GM19328 (cell line): ENCODE measurements around the gene PRRC2B.

ENCODE experiments used
- ATAC-seq: cut with Tn5 transposase; IDR thresholded peaks from one replicate; pipeline ENCODE4 v1.9.1; 2021; ENCODE audit warnings: mild to moderate bottlenecking, moderate library complexity; ENCODE audit not compliant: unreplicated experiment

The PRRC2B gene

DNA sequence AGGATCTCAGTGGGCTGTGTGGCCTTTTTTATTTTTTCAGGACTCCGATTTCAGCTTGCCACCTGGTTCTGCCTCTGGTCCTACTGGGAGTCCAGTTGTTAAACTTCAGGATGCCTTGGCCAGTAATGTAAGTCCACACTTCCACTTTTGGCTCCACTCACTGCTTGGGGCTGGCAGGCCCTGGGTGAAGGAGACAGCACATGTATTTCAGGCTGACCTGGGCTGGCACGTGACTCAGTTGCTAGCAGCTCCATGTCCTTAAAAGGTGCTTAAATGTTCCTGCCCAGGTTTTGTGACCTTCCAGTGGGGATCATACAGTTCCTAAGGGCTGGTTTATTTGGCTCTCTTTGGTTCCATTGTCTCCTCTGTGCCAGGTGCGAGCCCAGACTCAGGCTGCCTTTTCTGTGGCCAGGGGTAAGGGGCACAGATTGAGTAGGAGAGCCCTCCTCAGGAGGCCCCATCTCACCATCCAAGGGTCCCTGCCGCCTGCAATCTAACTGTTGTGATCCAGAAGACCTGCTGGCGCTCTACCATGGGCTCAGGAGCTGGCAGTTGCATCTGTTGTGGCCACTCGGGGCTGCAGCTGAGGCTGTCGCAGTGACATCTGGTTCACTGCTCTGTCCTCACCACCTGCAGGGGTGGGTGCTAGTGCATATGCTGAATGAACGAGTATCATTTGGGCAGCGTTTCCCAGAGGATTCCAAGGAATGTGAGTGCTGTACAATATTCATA is 89.6 kb downstream of the PRRC2B start:
- ATAC-seq, result no peak

- ATAC-seq, result no peak
These were observed 90.2 kb downstream of the PRRC2B start for GRCh38 chr9:131484051-131484445.

- ATAC-seq, result no peak
These were observed 90.8 kb downstream of the PRRC2B start for GRCh38 chr9:131484560-131485185.

GRCh38 chr9:131485206-131485605 is 91.3 kb downstream of the PRRC2B start:
- ATAC-seq, result no peak

- no peak for ATAC-seq
These were observed 92.0 kb downstream of the PRRC2B start for GRCh38 chr9:131485728-131486422.

DNA sequence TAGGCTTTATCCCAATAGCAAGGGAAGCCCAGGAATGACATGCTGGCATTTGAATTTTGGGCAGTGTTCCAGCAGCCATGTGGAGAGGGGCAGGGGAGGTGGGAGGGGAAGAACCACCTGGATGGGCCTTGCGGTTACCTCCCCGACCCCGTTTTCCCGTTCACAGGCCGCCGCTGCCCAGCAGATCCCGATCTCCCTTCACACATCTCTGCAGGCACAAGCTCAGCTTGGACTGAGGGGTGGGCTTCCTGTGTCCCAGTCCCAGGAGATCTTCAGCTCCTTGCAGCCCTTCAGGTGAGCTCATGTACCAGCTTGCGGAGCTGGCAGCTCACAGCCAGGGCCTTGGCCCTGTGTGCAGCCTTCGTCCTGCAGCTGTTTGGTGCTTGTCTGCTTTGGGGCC is 93.1 kb downstream of the PRRC2B start:
- ATAC-seq, result no peak

DNA sequence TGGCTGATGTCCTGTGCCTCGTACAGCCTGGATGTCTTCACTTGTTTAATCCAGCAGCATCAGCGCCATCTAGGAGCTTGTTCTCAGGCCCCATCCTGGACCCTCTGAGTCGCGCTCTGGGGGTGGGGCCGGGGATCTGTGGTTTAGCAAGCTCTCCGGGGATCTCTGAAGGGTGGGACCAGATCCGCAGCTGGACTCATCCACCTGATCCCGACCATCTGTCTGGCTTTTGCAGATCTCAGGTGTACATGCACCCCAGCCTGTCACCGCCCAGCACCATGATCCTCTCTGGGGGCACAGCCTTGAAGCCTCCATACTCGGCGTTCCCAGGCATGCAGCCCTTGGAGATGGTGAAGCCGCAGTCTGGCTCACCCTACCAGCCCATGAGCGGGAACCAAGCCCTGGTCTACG is 93.7 kb downstream of the PRRC2B start:
- no peak for ATAC-seq

GRCh38 chr9:131490514-131490913 is 96.6 kb downstream of the PRRC2B start:
- ATAC-seq, result no peak

DNA sequence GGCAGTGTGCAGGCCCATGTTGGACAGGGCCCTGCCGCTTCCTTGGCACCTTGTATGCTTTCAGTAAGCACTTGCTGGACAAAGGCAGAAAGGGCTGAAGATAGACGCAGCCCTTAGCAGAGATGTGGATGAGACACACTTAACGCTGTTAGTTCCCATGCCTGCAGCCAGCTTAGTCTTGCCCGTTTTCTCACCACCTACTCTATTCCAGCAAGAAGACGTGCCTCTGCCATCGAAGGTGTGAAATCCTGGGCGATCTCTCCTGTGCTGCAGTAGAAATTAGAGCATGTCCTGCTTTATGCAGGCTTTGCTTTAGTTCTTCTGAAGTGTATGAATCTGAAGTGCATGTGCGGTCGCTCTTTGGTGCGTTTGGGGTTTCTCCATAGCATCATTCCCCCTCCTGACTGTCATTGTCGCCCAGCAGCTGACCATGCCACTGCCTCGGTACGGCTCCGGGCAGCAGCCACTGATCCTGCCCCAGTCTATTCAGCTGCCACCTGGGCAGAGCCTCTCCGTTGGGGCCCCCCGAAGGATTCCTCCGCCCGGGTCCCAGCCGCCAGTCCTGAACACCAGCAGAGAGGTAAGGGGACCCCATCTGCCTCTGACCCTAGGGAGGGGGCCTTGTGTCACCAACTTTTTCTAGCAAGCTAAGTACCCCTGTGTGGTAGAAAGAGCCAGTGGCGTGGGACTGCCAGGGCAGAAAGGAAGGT is 97.3 kb downstream of the PRRC2B start:
- ATAC-seq, result no peak

GRCh38 chr9:131492070-131492469 is 98.2 kb downstream of the PRRC2B start:
- no peak for ATAC-seq

DNA sequence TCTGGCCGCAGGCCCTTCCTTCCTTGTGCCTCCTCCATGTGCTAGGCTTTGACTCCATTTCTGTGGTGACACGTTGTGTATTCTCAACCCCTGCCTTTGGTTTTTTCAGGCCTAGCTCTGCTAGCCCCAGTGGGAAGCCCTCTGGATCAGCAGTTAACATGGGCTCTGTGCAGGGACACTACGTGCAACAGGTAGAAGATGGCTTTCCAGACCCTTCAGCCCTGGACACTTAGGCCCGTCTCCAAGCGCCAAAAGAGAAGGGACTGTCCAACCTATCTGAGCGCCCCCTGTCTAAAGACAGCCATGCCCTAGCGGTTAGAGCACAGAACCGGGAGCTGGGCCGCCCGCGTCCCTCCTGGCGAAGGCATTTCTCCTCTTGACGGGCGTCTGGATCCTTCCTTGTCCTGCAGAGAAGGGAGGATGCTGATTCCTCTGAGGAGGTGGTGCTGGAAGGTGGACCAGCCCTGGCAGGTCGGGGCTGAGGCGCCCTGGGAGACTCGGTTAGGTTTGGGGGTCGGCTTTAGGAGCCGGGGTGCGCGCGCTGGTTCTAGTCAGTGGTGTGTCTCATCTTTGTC is 100.5 kb downstream of the PRRC2B start:
- ATAC-seq, result no peak

- ATAC-seq, result no peak
These were observed 101.9 kb downstream of the PRRC2B start for GRCh38 chr9:131495785-131496184.

GRCh38 chr9:131496844-131497405 is 103.0 kb downstream of the PRRC2B start:
- ATAC-seq, result no peak

GRCh38 chr9:131499254-131499767 is 105.4 kb downstream of the PRRC2B start:
- ATAC-seq, result no peak

DNA sequence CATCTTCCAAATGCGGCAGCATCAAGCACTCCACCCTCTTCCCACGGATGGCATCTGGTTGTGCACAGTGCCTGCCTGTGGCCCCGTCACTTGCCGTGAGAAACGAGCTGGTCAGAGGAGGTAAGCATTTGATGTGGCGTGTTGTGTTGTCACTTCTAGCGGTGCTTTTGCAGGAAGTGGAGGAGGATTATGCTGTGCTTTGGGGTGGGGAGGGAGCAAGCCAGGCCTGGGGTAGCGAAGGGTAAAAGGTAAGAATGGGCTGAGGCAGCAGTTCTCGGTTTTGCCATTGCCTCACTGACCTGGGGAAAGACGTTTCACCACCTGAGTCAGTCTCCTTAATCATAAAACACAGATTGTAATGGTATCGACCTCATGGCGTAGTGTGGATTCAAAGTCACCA is 106.5 kb downstream of the PRRC2B start:
- no peak for ATAC-seq

DNA sequence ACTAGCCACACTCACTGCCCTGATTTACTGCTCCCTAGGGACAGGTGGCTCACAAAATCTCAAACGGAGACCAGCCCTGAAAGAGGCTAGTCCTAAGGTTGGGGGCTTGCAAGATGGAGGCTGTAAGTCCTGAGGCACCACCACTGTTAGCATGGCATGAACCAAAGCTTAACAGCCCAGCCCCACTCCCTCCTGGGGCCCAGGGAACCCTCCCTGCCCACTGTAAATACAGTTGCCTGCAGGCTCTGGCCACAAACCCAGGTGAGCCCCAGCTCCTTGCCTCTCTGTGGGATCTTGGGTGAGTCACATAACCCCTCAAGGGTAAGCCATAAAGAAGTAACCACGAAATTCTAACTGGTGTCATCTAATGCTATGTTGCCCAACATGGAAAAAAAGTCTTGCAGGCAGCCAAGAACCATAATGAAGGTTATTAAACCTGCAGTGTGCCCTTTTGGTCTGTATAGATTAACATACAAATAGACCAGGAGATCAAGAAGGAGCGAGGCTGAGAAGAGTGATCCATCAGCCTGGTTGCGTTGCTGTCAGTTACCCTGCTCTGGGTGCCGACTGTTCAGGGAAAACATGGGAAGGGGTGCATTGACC is 107.2 kb downstream of the PRRC2B start:
- no peak for ATAC-seq

DNA sequence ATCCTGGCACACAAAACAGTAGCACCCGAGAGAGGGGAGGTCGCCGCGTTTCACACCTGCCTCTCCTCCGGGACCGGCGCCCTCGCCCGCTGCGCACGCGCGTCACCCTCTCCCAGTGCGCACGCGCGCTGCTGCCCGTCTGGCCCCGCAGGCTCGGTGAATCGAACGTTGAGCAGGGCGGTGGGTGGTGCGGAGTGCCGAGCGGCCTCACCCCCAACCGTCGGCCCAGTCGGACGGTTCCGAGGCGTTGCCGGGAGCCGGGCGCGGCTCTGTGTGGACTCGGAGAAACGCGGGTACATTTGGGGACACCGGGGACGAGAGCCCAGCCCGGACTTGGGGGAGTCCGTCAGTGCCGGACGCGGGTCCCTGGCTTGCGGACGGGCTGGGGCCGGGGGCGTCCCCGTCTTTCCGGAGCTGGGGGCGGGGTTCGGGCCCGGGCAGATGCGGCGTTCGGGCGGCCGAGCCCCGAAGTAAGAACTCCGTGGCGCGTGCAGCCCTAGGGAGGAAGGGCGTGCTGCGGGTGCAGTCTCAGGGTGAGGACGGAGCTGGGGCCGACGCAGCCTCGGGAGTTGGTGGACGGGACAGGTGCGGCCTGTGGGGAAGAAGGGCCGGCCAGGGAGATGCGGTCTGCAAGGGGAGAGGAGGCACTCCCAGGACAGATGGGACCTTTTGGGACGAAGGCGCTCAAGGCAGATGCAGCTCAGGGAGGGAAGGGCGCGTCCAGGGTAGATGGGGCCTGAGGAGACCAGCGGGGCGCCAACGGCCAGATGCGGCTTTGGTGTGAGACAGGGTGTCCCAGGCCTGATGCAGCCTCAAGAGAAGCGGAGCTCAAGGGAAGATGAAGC is 109.1 kb downstream of the PRRC2B start, which contains the start of gene POMT1:
POMT1 (plus strand) TSS at position 138 of the 845 bp plus-strand sequence. CDS start 1,301 bp downstream, outside the sequence.
- ATAC-seq, result peak; percentile 65

DNA sequence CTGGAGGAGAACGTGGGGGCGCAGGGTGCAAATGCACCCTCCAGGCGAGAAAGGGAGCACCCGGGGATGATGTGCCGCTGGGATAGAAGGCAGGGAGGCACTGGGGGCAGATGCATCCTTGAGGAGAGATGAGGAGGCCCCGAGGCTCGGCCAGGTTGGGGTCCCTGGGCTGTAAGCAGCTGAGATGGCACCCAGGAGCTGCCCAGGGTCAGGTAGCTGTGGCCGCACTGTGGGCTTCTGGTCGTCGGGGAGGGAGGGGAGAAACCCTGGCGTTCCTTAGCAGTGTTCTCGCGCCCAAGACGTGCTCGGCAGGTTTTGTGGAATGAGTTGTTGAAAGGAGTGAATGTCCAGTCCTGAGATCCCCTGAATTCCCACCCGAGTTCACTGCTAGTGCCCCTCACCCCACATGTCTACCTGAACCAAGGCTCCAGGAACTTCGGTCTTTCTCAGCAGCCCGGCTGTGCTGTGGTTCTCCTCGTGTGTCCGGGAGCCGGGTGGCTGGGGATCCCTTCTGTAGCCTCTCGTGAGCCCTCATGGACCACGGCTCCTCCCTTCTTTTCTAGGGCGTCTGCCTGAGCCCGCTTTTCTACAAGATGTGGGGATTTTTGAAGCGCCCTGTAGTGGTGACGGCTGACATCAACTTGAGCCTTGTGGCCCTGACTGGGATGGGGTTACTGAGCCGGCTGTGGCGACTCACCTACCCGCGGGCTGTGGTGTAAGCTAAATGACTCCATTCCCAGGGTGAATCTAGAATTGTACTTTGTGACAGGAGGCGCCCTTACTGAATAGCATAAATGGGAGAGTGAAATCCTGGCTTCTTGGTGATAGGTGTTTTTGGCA is 110.0 kb downstream of the PRRC2B start:
- no peak for ATAC-seq
